Measurements from ENCODE around the gene SEL1L2. TPM values are rescaled to one million over a fixed set of nuclear protein-coding genes. Genes with fewer than 3 reads are reported as not detected.

SEL1L2 gene
- polyA plus RNA-seq, 3 donors = not detected

DNA sequence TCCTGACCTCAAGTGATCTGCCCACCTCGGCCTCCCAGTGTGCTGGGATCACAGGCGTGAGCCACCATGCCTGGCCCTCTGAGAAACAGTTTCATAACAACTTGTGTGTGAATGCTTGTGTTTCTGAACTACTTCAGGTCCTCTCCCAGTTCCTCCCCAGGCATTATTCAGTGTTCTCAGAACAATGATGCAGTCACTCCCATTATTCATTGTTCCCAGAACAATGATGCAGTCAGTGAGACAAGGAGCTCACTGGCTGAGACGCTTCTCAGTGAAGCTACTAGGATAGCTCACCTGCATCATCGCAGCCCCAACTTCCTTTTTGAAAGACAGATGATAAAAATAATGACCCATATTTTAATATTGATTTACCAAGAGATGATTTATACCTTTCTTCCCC is 134.1 kb downstream of the SEL1L2 start:
- Histone ChIP-seq H3K36me3 (replicated peaks in 1 of 2; ENCODE audit: control insufficient read depth in 1 of 2, insufficient read depth in 2 of 2, low read length in 2 of 2) (no peaks in the 10 kb centered on the region), H3K4me3 (replicated peaks in 1 of 3; ENCODE audit: low read depth in 2 of 3, low read length in 3 of 3) (no peak overlapping the region), H3K9me3 (replicated peaks in 1 of 2; ENCODE audit: control insufficient read depth in 1 of 2, insufficient read depth in 1 of 2, low read length in 2 of 2) (no peaks in the 10 kb centered on the region), H4K20me1 (ENCODE audit: insufficient read depth, low read length) (no peaks in the 10 kb centered on the region), H3K4me1 (ENCODE audit: control insufficient read depth in 1 of 2, insufficient read depth in 2 of 2, low read length in 2 of 2) (peaks cover 9% of the 10 kb centered on the region in 2 donors), H3K4me2 (replicated peaks; ENCODE audit: extremely low read depth, low read length, poor library complexity, severe bottlenecking) (no peak overlapping the region), H3K79me2 (ENCODE audit: insufficient read depth, low read length) (no peaks in the 10 kb centered on the region), H3K27ac (ENCODE audit: low read depth in 1 of 2, low read length in 2 of 2) (no peak overlapping the region), H2AFZ (ENCODE audit: insufficient read depth, low read depth, low read length, poor library complexity, severe bottlenecking) (no peak overlapping the region), H3K27me3 (ENCODE audit: control insufficient read depth in 2 of 2, insufficient read depth in 2 of 2, low read length in 2 of 2) (no peaks in the 10 kb centered on the region), H3K9ac (ENCODE audit: insufficient read depth, low read length, poor library complexity, severe bottlenecking) (no peak overlapping the region)
- TF ChIP-seq, protein P1, sequence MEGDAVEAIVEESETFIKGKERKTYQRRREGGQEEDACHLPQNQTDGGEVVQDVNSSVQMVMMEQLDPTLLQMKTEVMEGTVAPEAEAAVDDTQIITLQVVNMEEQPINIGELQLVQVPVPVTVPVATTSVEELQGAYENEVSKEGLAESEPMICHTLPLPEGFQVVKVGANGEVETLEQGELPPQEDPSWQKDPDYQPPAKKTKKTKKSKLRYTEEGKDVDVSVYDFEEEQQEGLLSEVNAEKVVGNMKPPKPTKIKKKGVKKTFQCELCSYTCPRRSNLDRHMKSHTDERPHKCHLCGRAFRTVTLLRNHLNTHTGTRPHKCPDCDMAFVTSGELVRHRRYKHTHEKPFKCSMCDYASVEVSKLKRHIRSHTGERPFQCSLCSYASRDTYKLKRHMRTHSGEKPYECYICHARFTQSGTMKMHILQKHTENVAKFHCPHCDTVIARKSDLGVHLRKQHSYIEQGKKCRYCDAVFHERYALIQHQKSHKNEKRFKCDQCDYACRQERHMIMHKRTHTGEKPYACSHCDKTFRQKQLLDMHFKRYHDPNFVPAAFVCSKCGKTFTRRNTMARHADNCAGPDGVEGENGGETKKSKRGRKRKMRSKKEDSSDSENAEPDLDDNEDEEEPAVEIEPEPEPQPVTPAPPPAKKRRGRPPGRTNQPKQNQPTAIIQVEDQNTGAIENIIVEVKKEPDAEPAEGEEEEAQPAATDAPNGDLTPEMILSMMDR (IDR thresholded peaks at IDR 0.05) = no peak
- no peak for DNase-seq
- Mint-ChIP-seq H3K36me3 (peaks cover 0 to 3% of the 10 kb centered on the region in 2 donors), H3K4me3 (no peak overlapping the region), H3K4me1 (peaks cover 22% of the 10 kb centered on the region), H3K9me3 (peaks cover 0 to 4% (median 0%) of the 10 kb centered on the region in 7 donors), H3K27me3 (ENCODE audit: low read depth in 3 of 3) (peaks cover 0 to 6% (median 2%) of the 10 kb centered on the region in 3 donors), H3K27ac (no peak overlapping the region)
- intact Hi-C loops (cut with micrococcal nuclease) = no loop called here
- WGBS (ENCODE audit: insufficient coverage) = 80% methylated on average over 1 of the region's 4 CpGs

DNA sequence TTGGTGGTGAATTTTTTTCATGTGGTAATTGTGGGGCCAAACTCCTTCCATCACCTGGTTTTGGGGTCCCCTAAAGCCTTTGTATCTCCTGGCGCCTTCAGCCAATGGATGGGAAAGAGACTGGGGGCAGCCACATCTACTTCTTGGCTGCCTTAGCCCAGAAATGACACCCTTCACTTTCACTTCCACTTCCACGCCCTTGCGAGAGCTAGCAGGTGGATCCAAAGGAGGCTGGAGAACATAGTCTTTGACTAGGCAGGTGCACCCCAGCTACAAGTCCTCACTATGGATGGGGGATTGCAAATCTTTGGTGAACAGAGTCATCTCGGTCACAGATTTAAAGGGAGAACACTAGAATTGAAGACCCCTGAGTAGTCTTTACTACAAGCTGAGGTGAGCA is 134.8 kb downstream of the SEL1L2 start:
- Mint-ChIP-seq H3K27me3 (ENCODE audit: low read depth in 3 of 3) (peaks cover 0 to 7% (median 2%) of the 10 kb centered on the region in 3 donors), H3K4me1 (peaks cover 22% of the 10 kb centered on the region), H3K4me3 (no peak overlapping the region), H3K9me3 (peaks cover 0 to 4% (median 0%) of the 10 kb centered on the region in 7 donors), H3K27ac (no peak overlapping the region), H3K36me3 (peaks cover 0 to 3% of the 10 kb centered on the region in 2 donors)
- H3K36me3 ChIP-seq (replicated peaks in 1 of 2; ENCODE audit: control insufficient read depth in 1 of 2, insufficient read depth in 2 of 2, low read length in 2 of 2) = no peaks in the 10 kb centered on the region
- no peaks in the 10 kb centered on the region for H3K9me3 ChIP-seq (replicated peaks in 1 of 2; ENCODE audit: control insufficient read depth in 1 of 2, insufficient read depth in 1 of 2, low read length in 2 of 2)
- 88% methylated on average over 1 of the region's 4 CpGs for WGBS (ENCODE audit: insufficient coverage)
- H2AFZ ChIP-seq (ENCODE audit: insufficient read depth, low read depth, low read length, poor library complexity, severe bottlenecking) = peak overlapping the region; percentile 23
- no peak overlapping the region for H3K4me2 ChIP-seq (replicated peaks; ENCODE audit: extremely low read depth, low read length, poor library complexity, severe bottlenecking)
- TF ChIP-seq, protein P1 (IDR thresholded peaks at IDR 0.05) = no peak
- H4K20me1 ChIP-seq (ENCODE audit: insufficient read depth, low read length) = no peaks in the 10 kb centered on the region
- no peak overlapping the region for H3K9ac ChIP-seq (ENCODE audit: insufficient read depth, low read length, poor library complexity, severe bottlenecking)
- no peak for DNase-seq
- peaks cover 9% of the 10 kb centered on the region in 2 donors for H3K4me1 ChIP-seq (ENCODE audit: control insufficient read depth in 1 of 2, insufficient read depth in 2 of 2, low read length in 2 of 2)
- no peak overlapping the region for H3K27ac ChIP-seq (ENCODE audit: low read depth in 1 of 2, low read length in 2 of 2)
- intact Hi-C loops (cut with micrococcal nuclease) = no loop called here
- H3K4me3 ChIP-seq (replicated peaks in 1 of 3; ENCODE audit: low read depth in 2 of 3, low read length in 3 of 3) = no peak overlapping the region
- no peaks in the 10 kb centered on the region for H3K27me3 ChIP-seq (ENCODE audit: control insufficient read depth in 2 of 2, insufficient read depth in 2 of 2, low read length in 2 of 2)
- no peaks in the 10 kb centered on the region for H3K79me2 ChIP-seq (ENCODE audit: insufficient read depth, low read length)
